GM12892 (cell line): ENCODE results near the gene HIBCH.

Experiments
- POLR2A ChIP-seq: IDR thresholded peaks from 2 replicates; pipeline ENCODE4 v1.6.1; 2011; ENCODE audit warnings: low read depth, low read length, control low read depth
- POLR2AphosphoS5 ChIP-seq: IDR thresholded peaks from 2 replicates; pipeline ENCODE4 v1.6.1; 2011; ENCODE audit warnings: low read depth, low read length, control low read depth
- TAF1 ChIP-seq: IDR thresholded peaks from 2 replicates; pipeline ENCODE4 v1.6.1; 2011; ENCODE audit warnings: low read depth, mild to moderate bottlenecking, control low read depth, low read length, borderline replicate concordance

DNA sequence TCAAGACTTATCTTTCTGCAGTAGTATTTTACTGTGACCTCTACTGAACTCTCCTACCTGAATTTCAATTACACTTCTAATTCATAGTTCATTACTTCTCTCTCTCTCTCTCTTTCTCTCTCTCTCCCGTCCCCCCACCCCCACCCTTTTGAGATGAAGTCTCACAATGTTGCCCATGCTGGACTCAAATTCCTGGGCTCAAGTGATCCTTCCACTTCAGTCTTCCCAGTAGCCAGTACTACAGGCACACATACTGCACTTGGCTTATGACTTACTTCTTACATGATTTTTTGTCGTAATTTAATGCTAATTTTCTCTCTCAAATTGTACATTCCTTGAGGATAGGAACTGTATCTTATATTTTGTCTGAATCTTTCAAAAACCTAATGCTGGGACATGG, 6.0 kb upstream of the HIBCH start:
- TF ChIP-seq POLR2A: no peak
- no peak for TF ChIP-seq POLR2AphosphoS5
- no peak for TF ChIP-seq TAF1
